ENCODE data around the gene SLCO4A1.

The SLCO4A1 gene

DNA sequence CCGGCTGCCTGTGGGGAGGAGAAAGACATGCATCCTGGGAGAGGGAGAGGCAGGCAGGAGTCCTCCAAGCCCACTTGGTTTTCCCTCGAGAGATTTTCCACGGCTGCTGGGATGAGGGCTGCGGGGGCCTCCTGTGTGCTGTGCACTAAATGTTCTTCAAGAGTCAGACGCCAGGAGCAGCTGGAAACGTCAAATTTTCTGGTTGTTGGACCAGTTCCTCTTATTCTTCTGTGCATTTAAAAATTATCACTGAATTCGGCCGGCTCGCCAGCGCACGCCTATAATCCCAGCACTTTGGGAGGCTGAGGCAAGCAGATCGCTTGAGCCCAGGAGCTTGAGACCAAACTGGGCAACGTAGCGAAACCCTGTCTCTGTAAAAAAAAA lies 33.6 kb downstream of the SLCO4A1 start:
- H3K27me3 ChIP-seq = no peaks in the 10 kb centered on the region
- H3K4me1 ChIP-seq (ENCODE audit: control insufficient read depth in 1 of 2, insufficient read depth in 1 of 2, low read depth in 1 of 2, low read length in 1 of 2) = peaks cover 64 to 73% of the 10 kb centered on the region in 2 experiments
- H3K9me3 ChIP-seq = no peaks in the 10 kb centered on the region
- H3K27ac ChIP-seq = no peak overlapping the region
- H3K4me3 ChIP-seq (ENCODE audit: low read depth in 1 of 2, low read length in 1 of 2) = no peak overlapping the region
- TF ChIP-seq, protein P1, sequence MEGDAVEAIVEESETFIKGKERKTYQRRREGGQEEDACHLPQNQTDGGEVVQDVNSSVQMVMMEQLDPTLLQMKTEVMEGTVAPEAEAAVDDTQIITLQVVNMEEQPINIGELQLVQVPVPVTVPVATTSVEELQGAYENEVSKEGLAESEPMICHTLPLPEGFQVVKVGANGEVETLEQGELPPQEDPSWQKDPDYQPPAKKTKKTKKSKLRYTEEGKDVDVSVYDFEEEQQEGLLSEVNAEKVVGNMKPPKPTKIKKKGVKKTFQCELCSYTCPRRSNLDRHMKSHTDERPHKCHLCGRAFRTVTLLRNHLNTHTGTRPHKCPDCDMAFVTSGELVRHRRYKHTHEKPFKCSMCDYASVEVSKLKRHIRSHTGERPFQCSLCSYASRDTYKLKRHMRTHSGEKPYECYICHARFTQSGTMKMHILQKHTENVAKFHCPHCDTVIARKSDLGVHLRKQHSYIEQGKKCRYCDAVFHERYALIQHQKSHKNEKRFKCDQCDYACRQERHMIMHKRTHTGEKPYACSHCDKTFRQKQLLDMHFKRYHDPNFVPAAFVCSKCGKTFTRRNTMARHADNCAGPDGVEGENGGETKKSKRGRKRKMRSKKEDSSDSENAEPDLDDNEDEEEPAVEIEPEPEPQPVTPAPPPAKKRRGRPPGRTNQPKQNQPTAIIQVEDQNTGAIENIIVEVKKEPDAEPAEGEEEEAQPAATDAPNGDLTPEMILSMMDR (IDR thresholded peaks at IDR 0.05) = no peak
- no peaks in the 10 kb centered on the region for H3K36me3 ChIP-seq

DNA sequence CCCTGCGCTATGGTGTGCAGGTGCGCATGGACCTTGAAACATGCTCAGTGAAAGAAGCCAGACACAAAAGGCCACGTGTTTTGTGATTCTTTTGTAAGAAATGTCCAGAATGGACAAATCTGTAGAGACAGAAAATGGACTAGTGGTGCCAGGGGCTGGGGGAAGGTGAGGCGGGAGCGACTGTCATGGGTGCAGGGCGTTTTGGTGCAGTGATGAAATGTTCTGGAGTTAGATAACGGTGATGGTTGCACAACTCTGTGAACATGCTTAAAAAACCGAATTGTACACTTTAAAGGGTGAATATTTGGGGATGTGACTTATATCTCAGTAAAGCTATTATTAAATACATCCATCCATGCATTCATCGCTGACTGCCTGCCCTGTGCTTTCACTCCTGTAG lies 34.7 kb downstream of the SLCO4A1 start:
- Histone ChIP-seq H3K4me1 (ENCODE audit: control insufficient read depth in 1 of 2, insufficient read depth in 1 of 2, low read depth in 1 of 2, low read length in 1 of 2) (peaks cover 56 to 63% of the 10 kb centered on the region in 2 experiments), H3K27ac (peak overlapping the region; percentile 51), H3K27me3 (no peaks in the 10 kb centered on the region), H3K4me3 (ENCODE audit: low read depth in 1 of 2, low read length in 1 of 2) (no peak overlapping the region), H3K36me3 (no peaks in the 10 kb centered on the region), H3K9me3 (no peaks in the 10 kb centered on the region)
- TF ChIP-seq, protein P1 (IDR thresholded peaks at IDR 0.05) = no peak

DNA sequence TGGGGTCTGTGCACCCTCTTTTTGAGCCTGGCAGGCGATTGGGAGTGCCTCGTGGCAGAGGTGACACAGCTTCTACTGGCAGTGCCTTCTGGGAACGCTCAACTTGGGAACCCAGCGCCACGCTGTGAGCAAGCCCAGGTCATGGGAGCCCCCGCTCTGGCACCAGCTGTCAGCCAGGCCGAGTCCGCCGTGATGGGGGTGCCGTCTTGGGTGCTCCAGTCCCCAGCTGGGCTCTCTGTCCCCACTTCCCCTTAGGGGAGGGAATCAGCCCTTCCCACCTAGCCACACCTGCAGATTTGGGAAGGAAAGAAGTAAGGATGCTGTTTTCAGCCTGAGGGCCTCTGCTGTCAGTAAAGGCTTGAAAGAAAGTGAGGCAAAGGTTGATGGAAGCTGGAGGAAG lies 35.4 kb downstream of the SLCO4A1 start:
- peak overlapping the region; percentile 51 for H3K27ac ChIP-seq
- no peaks in the 10 kb centered on the region for H3K27me3 ChIP-seq
- H3K4me3 ChIP-seq (ENCODE audit: low read depth in 1 of 2, low read length in 1 of 2) = no peak overlapping the region
- H3K9me3 ChIP-seq = no peaks in the 10 kb centered on the region
- H3K36me3 ChIP-seq = no peaks in the 10 kb centered on the region
- peaks cover 49 to 56% of the 10 kb centered on the region in 2 experiments for H3K4me1 ChIP-seq (ENCODE audit: control insufficient read depth in 1 of 2, insufficient read depth in 1 of 2, low read depth in 1 of 2, low read length in 1 of 2)
- TF ChIP-seq, protein P1 (IDR thresholded peaks at IDR 0.05) = no peak

DNA sequence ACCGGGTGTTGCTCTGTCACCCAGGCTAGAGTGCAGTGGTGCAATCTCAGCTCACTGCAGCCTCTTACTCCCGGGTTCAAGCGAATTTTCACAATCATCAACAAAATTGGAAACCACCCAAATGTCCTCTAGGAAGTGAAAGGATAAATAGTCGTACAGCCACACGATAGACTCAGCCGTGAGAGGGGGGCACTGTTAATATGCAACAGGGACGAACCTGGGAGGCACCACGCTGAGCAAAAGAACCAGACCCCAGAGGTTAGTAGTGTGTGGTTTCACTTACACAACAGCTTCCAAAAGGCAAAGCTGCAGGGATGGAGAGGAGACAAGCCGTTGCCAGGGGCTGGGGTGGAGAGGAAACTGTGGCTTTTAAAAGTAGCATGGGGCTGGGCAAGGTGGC lies 36.2 kb downstream of the SLCO4A1 start:
- Histone ChIP-seq H3K36me3 (no peaks in the 10 kb centered on the region), H3K4me1 (ENCODE audit: control insufficient read depth in 1 of 2, insufficient read depth in 1 of 2, low read depth in 1 of 2, low read length in 1 of 2) (peaks cover 44 to 63% of the 10 kb centered on the region in 2 experiments), H3K27me3 (no peaks in the 10 kb centered on the region), H3K4me3 (ENCODE audit: low read depth in 1 of 2, low read length in 1 of 2) (no peak overlapping the region), H3K9me3 (no peaks in the 10 kb centered on the region), H3K27ac (peak overlapping the region; percentile 51)
- TF ChIP-seq, protein P1 (IDR thresholded peaks at IDR 0.05) = no peak

DNA sequence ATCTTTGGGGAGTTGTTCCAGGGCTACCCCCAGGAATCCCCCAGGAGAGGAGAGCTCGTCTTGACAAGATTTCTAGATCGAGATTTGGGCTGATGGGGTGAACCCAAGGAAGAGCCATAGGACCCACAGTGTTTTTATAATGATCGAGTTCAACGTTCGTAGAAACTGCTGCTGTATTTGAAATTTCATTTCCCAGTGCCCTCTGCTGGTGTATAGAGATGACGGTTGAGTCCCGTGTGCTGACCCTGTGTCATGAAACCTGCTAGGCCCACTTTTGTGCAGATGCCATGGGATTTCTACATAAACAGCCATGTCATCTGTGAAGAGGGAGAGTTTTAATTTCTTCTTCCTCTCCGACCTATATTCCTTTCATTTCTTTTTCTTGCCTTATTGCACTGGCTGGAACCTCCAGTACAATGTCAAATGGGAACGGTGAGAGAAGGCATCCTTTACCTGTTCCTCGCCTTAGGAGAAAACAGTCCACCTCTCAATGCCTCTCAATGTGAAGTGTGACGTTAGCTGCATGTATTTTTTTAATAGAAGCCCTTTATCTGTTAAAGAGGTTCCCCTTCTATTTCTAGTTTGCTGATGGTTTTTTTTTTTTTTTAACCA lies 37.8 kb downstream of the SLCO4A1 start:
- Histone ChIP-seq H3K27me3 (no peaks in the 10 kb centered on the region), H3K4me3 (ENCODE audit: low read depth in 1 of 2, low read length in 1 of 2) (no peak overlapping the region), H3K4me1 (ENCODE audit: control insufficient read depth in 1 of 2, insufficient read depth in 1 of 2, low read depth in 1 of 2, low read length in 1 of 2) (peaks cover 40 to 64% of the 10 kb centered on the region in 2 experiments), H3K36me3 (no peaks in the 10 kb centered on the region), H3K27ac (no peak overlapping the region), H3K9me3 (no peaks in the 10 kb centered on the region)
- TF ChIP-seq, protein P1 (IDR thresholded peaks at IDR 0.05) = no peak
